PC-3 (cell line): ENCODE data around the gene ISG20L2. TPM values are rescaled to one million over a fixed set of nuclear protein-coding genes. Genes with fewer than 3 reads are reported as not detected.

Experiments used
- ATAC-seq: fragments of 200-7000 bp; cut with Tn5 transposase; 2 replicates; pipeline ENCODE4 v1.9.1; 2020; ENCODE audit warnings: mild to moderate bottlenecking, moderate library complexity
- BruUV-seq: library from RNA; stranded (reverse); fragments of 400-500 nt; replicated peaks from 2 replicates; lab custom pipeline; 2021; lab: Mats Ljungman, UMichigan
- CTCF ChIA-PET: fragments of 300-600 bp; sonication (Branson Sonifier 250); formaldehyde crosslinking; loops from one replicate; lab custom pipeline; 2022; ENCODE audit warnings: antibody characterized with exemption; lab: Charles Lee
- POLR2A ChIA-PET: fragments of 300-600 bp; sonication (Branson Sonifier 250); formaldehyde crosslinking; loops from one replicate; lab custom pipeline; 2022; ENCODE audit warnings: antibody characterized with exemption; ENCODE audit not compliant: unreplicated experiment; lab: Charles Lee
- DNase-seq: peaks from one replicate; pipeline ENCODE4 v3.0.0-alpha.2; 2015
- H2AFZ ChIP-seq: fragments of 300-600 bp; sonication (generic); 2 replicates; pipeline ENCODE4 v1.6.0; 2016; ENCODE audit warnings: antibody characterized with exemption, low read length
- H3F3A ChIP-seq: fragments of 300-600 bp; sonication (generic); one replicate; pipeline ENCODE4 v1.6.0; 2017; ENCODE audit warnings: antibody characterized with exemption, low read length, control low read depth, mild to moderate bottlenecking; ENCODE audit not compliant: unreplicated experiment
- H3K27ac ChIP-seq: fragments of 300-600 bp; sonication (generic); 2 replicates; pipeline ENCODE4 v1.5.1; 2016; ENCODE audit warnings: mild to moderate bottlenecking, low read length
- H3K27me3 ChIP-seq: fragments of 300-600 bp; sonication (generic); 2 replicates; pipeline ENCODE4 v1.6.1; 2016; ENCODE audit warnings: low read length, mixed read lengths
- H3K36me3 ChIP-seq: fragments of 300-600 bp; sonication (generic); 2 replicates; pipeline ENCODE4 v1.6.1; 2016; ENCODE audit warnings: low read depth, mixed run types, low read length, mixed read lengths
- H3K4me1 ChIP-seq: fragments of 300-600 bp; sonication (generic); 2 replicates; pipeline ENCODE4 v1.5.1; 2016; ENCODE audit warnings: low read length; ENCODE audit not compliant: insufficient read depth
- H3K4me2 ChIP-seq: fragments of 300-600 bp; sonication (generic); 2 replicates; pipeline ENCODE4 v1.6.0; 2016; ENCODE audit warnings: low read length
- H3K4me3 ChIP-seq: fragments of 300-600 bp; sonication (generic); 2 replicates; pipeline ENCODE4 v1.5.1; 2016; ENCODE audit warnings: mild to moderate bottlenecking, low read length, mixed read lengths
- H3K79me2 ChIP-seq: fragments of 300-600 bp; sonication (generic); 2 replicates; pipeline ENCODE4 v1.6.1; 2017; ENCODE audit warnings: low read length, mixed read lengths
- H3K9ac ChIP-seq: fragments of 300-600 bp; sonication (generic); 2 replicates; pipeline ENCODE4 v1.6.0; 2016; ENCODE audit warnings: mild to moderate bottlenecking, low read length
- H3K9me2 ChIP-seq: fragments of 300-600 bp; sonication (generic); replicated peaks from 2 replicates; pipeline ENCODE4 v1.6.1; 2016; ENCODE audit warnings: mixed run types, low read length, mixed read lengths
- H3K9me3 ChIP-seq: fragments of 300-600 bp; sonication (generic); 2 replicates; pipeline ENCODE4 v1.6.1; 2016; ENCODE audit warnings: low read length, mixed read lengths
- H4K20me1 ChIP-seq: fragments of 300-600 bp; sonication (generic); 2 replicates; pipeline ENCODE4 v1.6.1; 2016; ENCODE audit warnings: low read length, mixed read lengths
- EZH2 ChIP-seq: fragments of 300-600 bp; sonication (generic); IDR thresholded peaks from one replicate; pipeline ENCODE4 v1.6.1; 2017; ENCODE audit warnings: antibody characterized with exemption, mild to moderate bottlenecking, low read length; ENCODE audit not compliant: unreplicated experiment
- EZH2phosphoT487 ChIP-seq: fragments of 300-600 bp; sonication (generic); IDR thresholded peaks from 2 replicates; pipeline ENCODE4 v1.6.1; 2018; ENCODE audit warnings: mild to moderate bottlenecking, antibody characterized with exemption, low read length, borderline replicate concordance
- intact Hi-C: fragments of 100-400 bp; cut with micrococcal nuclease; formaldehyde crosslinking; loops from 2 replicates; pipeline ENCODE4 v1.9.0; 2023
- total RNA-seq: library from RNA; depleted of rRNA; stranded (reverse); fragments of >200 nt; gene quantifications from 2 replicates; pipeline ENCODE4 v1.2.3, GENCODE V29; 2014
- TF ChIP-seq, protein P1 (sequence below): fragments of 300-600 bp; sonication (generic); conservative IDR thresholded peaks from 2 replicates; pipeline ENCODE4 v1.5.1; 2017; ENCODE audit warnings: antibody characterized with exemption, low read depth, mild to moderate bottlenecking, low read length

ISG20L2 gene
- total RNA-seq, 1 experiment from 2014 or later: 39.2 TPM

DNA sequence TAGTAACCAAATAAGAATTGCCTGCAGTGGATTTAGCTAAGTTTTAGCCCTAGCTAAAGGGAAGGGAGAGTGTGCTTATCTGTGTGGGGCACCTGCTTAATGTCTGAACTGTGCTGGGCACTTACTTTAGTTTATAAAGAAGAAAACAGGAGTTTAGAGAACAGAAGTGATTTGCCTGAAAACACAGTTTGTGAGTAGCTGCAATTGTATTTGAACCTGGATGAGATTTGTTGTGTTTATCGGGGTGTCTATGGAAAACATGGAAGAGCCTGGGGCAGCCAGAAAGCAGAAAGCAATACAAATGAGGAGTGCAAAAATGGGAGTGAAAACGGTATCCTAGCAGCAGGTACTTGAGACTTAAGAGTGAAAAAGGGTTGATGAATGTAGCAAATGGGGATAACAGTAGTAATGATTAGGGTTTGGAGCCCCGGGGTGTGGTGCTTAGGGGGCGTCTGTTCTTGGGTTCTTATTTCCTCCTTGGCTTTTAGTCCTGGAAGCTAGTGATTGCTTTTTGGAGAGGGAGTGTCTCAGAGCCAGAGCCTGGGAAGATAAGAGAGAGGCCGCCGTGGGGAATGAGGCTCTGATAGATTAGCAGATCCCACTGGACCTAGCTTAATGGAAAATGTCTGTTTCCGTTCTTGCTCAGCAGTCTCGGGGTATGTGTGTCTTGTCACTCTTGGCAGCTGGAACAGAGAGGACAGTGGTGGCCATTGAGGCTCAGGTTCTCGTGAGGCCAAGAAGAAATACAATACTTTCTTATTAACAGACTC is 44.3 kb upstream of the ISG20L2 start:
- no peak overlapping the region for H3K4me3 ChIP-seq
- ChIA-PET POLR2A (no interaction called here), CTCF (interaction anchor here (0.9 kb wide), 1 partner anchor 47 kb away, joined by 4 read pairs; no protein-coding TSS in a partner anchor)
- peaks cover 29% of the 10 kb centered on the region for H3K36me3 ChIP-seq
- no peak overlapping the region for H2AFZ ChIP-seq
- peaks cover 24% of the 10 kb centered on the region for H3K4me1 ChIP-seq
- no peak for DNase-seq
- no peaks in the 10 kb centered on the region for H3K9me3 ChIP-seq
- H3F3A ChIP-seq: no peaks in the 10 kb centered on the region
- no peak overlapping the region for H3K27ac ChIP-seq
- H3K9ac ChIP-seq: no peak overlapping the region
- peaks cover 39% of the 10 kb centered on the region for H4K20me1 ChIP-seq
- peaks cover 97% of the 10 kb centered on the region for H3K79me2 ChIP-seq
- no peaks in the 10 kb centered on the region for H3K27me3 ChIP-seq
- intact Hi-C loops: no loop called here
- no peak overlapping the region for H3K4me2 ChIP-seq
- H3K9me2 ChIP-seq: no peaks in the 10 kb centered on the region
- TF ChIP-seq EZH2phosphoT487: no peak
- TF ChIP-seq EZH2: no peak
- TF ChIP-seq, protein P1, sequence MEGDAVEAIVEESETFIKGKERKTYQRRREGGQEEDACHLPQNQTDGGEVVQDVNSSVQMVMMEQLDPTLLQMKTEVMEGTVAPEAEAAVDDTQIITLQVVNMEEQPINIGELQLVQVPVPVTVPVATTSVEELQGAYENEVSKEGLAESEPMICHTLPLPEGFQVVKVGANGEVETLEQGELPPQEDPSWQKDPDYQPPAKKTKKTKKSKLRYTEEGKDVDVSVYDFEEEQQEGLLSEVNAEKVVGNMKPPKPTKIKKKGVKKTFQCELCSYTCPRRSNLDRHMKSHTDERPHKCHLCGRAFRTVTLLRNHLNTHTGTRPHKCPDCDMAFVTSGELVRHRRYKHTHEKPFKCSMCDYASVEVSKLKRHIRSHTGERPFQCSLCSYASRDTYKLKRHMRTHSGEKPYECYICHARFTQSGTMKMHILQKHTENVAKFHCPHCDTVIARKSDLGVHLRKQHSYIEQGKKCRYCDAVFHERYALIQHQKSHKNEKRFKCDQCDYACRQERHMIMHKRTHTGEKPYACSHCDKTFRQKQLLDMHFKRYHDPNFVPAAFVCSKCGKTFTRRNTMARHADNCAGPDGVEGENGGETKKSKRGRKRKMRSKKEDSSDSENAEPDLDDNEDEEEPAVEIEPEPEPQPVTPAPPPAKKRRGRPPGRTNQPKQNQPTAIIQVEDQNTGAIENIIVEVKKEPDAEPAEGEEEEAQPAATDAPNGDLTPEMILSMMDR: no peak
- no peak for ATAC-seq
- BruUV-seq: no TSS peak

DNA sequence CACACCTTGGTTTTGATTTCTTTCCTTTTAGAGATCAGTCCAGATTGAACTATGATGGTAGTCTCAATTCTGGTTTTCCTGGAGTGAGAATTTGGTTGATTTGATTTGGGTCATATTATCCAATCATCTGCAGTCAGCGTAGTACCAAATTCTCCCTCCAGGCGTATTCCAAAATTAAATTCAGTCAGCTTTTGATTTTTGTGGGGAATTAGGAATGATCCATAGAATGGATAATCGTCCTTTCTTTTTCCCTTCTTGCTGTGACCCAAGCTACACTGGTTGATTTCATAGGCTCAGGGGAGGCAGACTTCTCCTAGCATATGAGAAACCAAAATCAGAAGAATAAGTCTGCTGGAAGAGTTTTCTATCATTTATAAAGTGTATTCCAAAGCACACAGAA is 43.7 kb upstream of the ISG20L2 start:
- no peak overlapping the region for H3K9ac ChIP-seq
- no peaks in the 10 kb centered on the region for H3K9me2 ChIP-seq
- TF ChIP-seq EZH2phosphoT487 (no peak), EZH2 (no peak)
- TF ChIP-seq, protein P1: no peak
- H3K27me3 ChIP-seq: no peaks in the 10 kb centered on the region
- H3K9me3 ChIP-seq: no peaks in the 10 kb centered on the region
- no peaks in the 10 kb centered on the region for H3F3A ChIP-seq
- H4K20me1 ChIP-seq: peaks cover 33% of the 10 kb centered on the region
- H3K79me2 ChIP-seq: peaks cover 96% of the 10 kb centered on the region
- ChIA-PET CTCF (interaction anchor here (0.9 kb wide), 1 partner anchor 46 kb away, joined by 4 read pairs; no protein-coding TSS in a partner anchor), POLR2A (no interaction called here)
- H3K4me2 ChIP-seq: no peak overlapping the region; the same call in 1 of the 2 replicates
- DNase-seq (no peak), ATAC-seq (no peak)
- H3K27ac ChIP-seq: no peak overlapping the region
- H3K4me1 ChIP-seq: peaks cover 24% of the 10 kb centered on the region
- H3K36me3 ChIP-seq: peaks cover 25% of the 10 kb centered on the region
- BruUV-seq: no TSS peak
- no peak overlapping the region for H2AFZ ChIP-seq
- intact Hi-C loops: no loop called here
- no peak overlapping the region for H3K4me3 ChIP-seq
